CD4-positive, alpha-beta T cell treated with Interleukin-10 for 1 hour (primary cell): ENCODE measurements around the gene JMJD6.
"Not testable (repeated sequence)": the region's sequence is repeated elsewhere in the genome, so short reads cannot be mapped to it uniquely, and the experiment has no call there.

Source experiments
- DNase-seq: peaks from one replicate; pipeline ENCODE4 v3.0.0-alpha.2; 2020

Gene JMJD6

GRCh38 chr17:76726231-76726775, at the start of gene JMJD6:
Gene JMJD6 (minus strand): TSS chr17:76726606. CDS start chr17:76726475, 131 bp downstream.
- peak; percentile 97 for DNase-seq

- DNase-seq: no peak
Measured at GRCh38 chr17:76775021-76775600, 48.7 kb upstream of the JMJD6 start.

GRCh38 chr17:76772842-76773525, 46.6 kb upstream of the JMJD6 start:
- peak; percentile 77 for DNase-seq

- DNase-seq: no peak
Measured at GRCh38 chr17:76758570-76758969, 32.2 kb upstream of the JMJD6 start.

DNA sequence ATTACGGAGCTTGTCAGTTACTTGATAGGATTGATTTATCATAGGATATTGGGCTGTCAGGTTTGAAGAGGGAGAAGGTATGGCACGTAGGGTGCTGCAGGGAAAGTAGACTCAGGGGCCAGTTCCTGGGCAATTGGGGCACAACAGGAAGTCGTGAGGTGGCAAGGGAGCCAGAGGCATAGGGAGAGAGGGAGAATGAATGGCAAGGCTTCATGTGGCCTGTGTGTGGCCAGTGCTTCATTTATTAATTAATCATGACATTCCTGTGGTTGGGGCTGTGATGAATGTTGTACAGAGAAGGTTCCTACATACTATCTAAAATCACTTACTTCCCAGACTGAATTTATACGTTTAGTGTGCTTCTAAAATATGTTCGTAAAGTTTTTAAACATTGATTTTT, 30.9 kb upstream of the JMJD6 start:
- no peak for DNase-seq

- DNase-seq: no peak
Measured at GRCh38 chr17:76755285-76755684, 28.9 kb upstream of the JMJD6 start.

DNA sequence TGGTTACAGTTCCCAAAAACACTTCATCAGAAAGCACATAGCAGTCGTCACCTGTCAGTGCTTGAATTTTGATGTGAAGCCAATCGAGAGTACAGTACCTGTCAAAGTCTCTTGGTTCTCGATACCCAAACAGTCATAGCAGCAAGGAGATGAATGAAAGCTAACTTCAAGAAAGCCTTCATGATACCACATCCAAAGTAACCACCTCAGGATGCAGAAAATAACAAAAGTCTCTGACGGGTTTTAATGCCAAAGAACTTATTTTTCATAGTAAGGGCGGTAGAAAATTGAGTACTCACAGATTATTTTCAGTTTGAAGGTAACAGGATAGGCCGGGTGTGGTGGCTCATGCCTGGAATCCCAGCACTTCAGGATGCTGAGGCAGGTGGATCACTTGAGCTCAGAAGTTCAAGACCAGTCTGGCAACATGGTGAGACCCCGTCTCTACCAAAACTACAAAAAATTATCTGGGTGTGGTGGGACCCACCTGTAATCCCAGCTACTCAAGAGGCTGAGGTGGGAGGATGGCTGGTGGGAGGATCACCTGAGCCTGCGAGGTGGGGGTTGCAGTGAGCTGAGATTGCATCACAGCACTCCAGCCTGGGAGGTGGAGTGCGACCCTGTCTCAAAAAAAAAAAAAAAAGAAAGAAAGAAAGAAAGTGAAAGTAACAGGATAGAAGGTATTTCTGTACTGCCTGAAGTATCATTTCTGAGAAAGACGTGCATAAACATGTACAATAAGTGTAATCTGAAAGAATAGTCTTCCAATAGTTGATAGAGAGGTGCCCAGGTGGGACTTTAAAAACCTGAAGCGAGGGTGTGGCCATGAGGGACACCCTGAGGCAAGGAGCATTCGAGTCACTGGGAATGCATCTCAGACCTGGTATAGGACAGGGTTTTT, 26.9 kb upstream of the JMJD6 start:
- DNase-seq: peak; percentile 57

DNA sequence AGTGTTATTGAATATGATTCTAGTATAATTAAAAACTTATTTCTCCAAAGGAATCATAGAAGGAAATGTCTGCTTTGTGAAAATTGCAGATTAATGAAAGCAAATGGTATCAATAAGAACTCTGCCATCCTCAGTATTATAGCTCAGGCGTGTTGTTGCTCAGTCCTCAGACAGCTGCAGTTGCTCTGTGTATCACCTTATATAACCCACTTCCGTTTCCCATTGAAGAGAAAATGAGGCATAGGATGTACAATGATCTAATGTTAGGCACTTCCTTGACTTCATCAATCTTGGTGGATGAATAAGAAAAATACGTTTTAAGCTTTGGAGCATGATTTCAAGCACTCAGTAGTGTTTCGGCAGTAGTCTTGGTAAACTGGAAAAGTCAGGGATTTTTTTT, 25.6 kb upstream of the JMJD6 start:
- peak; percentile 63 for DNase-seq

GRCh38 chr17:76751416-76751993, 25.1 kb upstream of the JMJD6 start:
- no peak for DNase-seq

- DNase-seq: no peak
Measured at GRCh38 chr17:76748657-76749056, 22.3 kb upstream of the JMJD6 start.

DNA sequence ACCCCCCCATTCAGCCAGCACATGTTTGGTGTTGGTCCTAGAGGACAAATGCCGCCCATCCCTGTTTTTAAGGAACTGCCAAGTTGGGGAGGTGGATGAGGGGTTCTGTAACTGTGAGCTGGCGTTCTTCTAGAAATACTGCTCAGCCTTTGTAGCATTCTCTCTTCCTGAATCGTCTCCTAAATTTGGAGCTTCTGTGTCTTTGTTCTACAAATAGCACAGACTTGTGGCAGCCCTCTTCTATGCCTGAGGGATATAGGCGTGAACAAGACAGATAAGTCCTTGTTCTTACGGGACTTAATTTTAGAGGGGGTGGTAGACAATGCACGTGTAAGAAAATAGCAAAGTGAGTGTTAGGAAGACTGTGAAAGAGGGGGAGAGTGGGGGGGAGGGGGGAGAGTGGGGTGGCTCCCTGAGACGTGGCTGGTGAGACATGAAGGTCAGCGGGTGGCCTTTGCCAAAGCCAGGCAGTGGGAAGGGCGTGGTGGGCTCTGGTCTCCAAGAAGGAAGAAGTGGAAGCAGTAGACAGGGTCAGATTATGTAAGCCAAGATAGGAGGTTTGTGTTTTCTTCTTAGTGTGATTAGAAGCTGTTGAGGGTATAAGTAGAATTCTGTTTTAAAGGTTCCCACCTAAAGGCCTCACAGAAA, 21.4 kb upstream of the JMJD6 start:
- no peak for DNase-seq

DNA sequence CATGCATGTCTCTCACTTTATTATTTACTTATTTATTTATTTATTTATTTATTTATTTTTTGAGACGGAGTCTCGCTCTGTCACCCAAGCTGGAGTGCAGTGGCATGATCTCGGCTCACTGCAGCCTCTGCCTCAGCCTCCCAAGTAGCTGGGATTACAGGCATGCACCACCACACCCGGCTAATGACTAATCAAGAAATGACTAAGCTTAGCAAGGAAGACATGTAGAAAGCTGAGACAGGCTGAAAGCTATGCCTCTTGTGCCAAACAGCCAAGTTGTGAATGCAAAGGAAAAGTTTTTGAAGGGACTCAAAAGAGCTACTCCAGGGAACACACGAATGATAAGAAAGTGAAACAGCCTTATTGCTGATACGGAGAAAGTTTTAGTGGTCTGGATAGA, 19.4 kb upstream of the JMJD6 start:
- not testable (repeated sequence) for DNase-seq

DNA sequence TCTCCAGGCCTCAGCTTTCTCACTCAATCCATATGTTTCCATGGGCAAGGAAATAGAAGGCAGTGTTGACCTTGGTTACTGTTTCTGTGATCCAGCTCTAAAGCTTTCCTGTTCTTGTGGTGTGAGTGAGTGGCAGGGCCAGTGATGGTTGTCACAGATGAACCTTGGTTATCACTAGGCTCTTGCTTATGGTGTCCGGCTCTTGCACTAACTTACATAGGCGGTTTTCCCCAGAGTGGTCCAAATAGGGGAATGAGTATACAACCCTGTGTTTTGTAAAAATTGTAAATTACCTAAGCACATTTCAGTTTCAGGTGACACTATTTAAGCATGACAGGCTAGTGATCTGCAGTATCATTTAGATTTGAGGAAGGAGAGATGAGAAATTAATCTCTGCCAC, 18.3 kb upstream of the JMJD6 start:
- DNase-seq: no peak

DNA sequence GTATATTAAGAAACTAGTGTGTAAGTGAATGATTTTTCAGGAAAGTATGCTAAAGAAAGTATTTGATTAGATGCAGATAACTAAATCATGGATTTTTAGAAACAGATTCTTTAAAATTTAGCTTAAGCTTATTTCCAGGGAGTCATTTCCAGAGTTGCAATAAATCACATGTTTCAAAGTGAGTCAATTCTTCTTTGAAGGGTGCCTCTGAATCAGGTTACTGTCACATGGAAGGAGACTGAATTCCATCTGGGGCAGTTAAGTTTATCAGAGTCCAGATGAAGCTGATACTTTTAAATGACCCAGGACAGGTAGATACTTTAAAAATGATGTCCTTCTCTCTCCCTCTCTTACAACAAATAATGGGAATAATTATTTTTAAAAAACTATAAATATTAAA, 16.6 kb upstream of the JMJD6 start:
- no peak for DNase-seq

DNA sequence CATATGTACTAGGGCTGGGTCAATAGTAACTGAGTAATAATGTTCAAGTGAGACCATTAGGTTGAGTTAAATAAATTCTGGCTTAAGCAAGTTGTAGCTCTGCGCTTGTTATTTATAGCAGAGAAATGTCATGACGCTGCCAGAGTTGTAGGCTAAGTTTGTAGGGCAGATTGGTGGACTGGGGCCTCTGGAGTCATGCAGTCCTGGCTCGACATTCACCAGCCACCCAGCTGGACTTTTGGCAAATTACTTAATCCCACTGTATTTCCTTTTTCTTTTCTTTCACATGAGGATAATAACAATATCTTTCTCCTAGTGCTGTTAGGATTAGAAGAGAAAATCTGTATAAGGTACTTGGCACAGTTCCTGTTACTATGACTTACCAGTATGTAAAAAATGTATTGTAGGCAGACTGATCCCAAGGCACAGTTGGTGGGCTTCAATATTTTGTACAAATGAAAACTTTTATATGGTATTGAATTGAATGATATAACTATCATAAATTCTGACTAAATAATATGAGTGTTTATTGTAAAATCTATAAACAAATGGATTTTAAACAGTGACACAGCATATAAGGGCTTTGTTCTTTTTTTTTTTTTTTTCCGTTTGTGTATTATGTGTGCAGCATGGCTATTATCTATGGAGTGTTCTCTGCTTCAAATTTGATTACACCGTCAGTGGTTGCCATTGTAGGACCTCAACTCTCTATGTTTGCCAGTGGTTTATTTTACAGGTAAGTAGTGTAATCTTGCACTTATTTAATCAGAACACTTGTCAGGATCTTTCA, 14.1 kb upstream of the JMJD6 start:
- no peak for DNase-seq

DNA sequence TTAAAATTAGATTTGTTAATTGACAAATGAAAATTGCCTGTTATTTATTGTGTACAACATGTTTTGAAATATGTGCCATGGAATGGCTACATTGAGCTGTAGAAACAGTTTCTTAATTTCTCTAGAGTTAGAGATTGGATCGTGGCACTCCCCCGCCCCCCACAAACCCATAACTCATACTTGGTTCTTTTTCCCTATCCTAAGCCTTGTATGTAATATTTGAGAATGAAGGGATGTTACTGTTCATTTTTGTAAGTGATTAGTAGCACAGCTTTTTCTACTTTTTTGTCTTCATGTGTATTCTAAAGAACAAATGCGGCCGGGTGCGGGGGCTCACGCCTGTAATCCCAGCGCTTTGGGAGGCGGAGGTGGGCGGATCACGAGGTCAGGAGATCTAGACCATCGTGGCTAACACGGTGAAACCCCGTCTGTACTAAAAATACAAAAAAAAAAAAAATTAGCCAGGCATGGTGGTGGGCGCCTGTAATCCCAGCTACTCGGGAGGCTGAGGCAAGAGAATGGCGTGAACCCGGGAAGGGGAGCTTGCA, 13.2 kb upstream of the JMJD6 start:
- DNase-seq: not testable (repeated sequence)

- no peak for DNase-seq
Measured at GRCh38 chr17:76738468-76738850, 12.1 kb upstream of the JMJD6 start.

DNA sequence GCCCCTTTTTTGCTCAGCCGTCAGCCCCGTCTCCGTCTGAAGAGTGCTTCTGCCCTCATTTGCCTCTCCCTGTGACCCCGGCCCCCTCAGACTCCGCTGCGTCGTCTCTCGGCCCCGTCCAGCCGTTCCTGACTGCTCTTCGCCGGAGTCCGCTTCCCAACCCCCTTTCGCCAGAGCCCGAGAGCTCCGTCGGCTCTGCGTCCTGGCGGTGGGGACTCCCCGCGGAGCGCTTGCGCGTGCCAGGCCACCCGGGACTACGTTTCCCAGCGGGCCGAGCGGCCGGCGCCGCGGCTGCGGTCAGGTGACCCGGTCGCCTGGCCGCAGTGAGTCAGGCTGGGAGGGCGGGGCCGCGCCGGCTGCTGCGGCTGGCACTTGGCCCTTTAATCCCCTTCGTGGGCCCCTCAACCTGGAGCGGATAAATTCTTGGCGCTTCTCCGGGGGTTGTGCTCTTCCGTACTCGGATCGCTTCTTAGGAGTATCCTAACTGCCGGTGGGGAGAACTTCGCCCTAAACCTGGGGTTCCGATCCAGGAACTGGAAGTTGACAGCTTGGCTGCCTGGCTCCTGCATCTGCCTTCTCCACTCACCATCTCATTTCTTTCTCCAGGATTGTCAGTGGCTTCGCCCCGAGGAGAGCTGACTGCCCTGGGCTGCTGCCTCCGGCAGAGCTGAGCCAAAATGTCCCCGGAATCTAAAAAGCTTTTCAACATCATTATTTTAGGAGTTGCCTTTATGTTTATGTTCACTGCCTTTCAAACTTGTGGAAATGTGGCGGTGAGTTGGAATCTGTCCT, 11.5 kb upstream of the JMJD6 start, which contains the start of gene MFSD11:
Gene MFSD11, plus strand, starts transcription at position 444 of the 792 bp plus-strand sequence. Its CDS starts 234 bp downstream, at position 678.
- DNase-seq: peak; percentile 92

DNA sequence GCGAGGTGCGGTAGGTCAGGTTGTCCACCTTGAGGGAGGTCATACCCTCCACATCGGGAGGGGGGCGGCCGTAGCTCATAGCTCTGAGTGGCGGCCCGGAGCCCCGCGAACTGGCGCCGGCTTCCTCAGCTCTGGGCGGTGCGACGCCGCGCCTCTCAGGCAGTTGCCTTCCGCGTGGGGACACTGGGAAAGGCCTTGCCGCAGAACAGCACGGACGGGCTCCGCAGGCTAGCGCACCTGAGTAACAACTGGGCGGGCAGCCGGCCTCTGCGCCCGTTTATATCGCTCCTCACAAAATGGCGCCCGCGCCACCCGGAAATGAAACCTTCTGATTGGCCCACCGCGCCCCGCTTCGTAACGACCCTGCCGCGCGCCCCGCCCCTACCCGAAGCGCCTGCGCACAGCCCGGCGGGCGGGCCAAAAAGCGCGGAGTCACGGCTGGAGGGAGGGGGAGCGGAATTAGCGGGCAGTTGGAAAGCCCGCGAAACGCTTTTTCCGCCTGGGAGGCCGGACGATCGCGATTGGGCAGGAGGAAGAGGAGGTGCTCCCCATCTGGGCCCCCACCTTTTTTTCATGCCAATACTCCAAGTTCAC, 10.8 kb upstream of the JMJD6 start, which contains the start of gene SRSF2:
Gene SRSF2, minus strand, starts transcription at position 250 of the 594 bp plus-strand sequence. Its CDS starts 171 bp downstream, at position 79.
- DNase-seq: peak; percentile 99
